WI38 (cell line): ENCODE results near the gene LAMA4.
A peak's percentile ranks its signal among the peaks of the same experiment; 100 is the strongest.

Experiments used
- H3K4me3 ChIP-seq: 2 replicates; pipeline ENCODE4 v1.5.1; 2011; ENCODE audit warnings: low read depth, mild to moderate bottlenecking, control low read depth, low read length
- CTCF ChIP-seq: IDR thresholded peaks from 2 replicates; pipeline ENCODE4 v1.5.1; 2012; ENCODE audit warnings: low read depth, mild to moderate bottlenecking, control low read depth, low read length

LAMA4 gene

GRCh38 chr6:112178846-112179245 lies 75.5 kb downstream of the LAMA4 start:
- no peak overlapping the region for H3K4me3 ChIP-seq
- no peak for TF ChIP-seq CTCF

GRCh38 chr6:112177092-112177491 lies 77.3 kb downstream of the LAMA4 start:
- no peak overlapping the region for H3K4me3 ChIP-seq
- no peak for TF ChIP-seq CTCF

GRCh38 chr6:112176175-112176574 lies 78.2 kb downstream of the LAMA4 start:
- H3K4me3 ChIP-seq = no peak overlapping the region
- TF ChIP-seq CTCF = no peak

GRCh38 chr6:112173221-112173804 lies 81.1 kb downstream of the LAMA4 start:
- no peak overlapping the region for H3K4me3 ChIP-seq
- TF ChIP-seq CTCF = no peak

DNA sequence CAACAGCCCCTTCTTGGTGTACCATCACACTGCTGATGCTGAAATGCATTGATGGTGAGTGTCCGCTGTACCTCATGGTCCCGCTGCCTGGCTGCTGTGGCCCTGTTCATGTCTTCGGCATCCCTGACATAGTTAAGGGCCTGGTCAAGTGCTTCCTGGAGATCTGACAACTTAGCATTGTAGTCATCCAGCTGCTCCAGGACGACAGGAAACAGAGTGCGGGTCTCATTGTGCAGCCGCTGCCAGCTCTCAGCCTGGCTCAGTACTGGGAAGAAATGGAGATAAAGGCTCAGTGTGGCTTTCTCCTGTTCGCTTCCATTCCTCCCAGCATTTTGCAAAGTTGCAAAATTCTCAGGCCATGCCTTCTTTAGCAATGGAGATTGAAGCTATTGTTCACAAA lies 81.8 kb downstream of the LAMA4 start:
- H3K4me3 ChIP-seq = no peak overlapping the region
- no peak for TF ChIP-seq CTCF

DNA sequence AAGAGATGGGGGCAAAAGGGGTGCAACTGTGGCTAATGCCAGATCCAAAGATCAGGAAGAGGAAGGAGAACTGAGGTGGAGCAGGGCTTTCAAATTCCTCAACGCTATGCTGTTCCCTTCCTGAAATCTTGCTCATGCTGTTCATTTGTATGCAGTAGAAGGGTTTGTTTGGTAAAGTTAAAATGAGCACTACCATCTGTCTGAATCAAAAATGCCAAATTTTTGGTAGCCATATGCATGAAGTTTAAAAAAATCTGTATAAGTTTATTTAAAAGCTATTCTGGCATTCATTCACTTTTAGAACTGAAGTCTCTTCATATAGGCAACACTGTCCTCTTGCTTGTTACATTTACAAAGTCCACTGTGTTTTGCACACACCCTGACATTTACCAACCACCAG lies 84.8 kb downstream of the LAMA4 start:
- no peak for TF ChIP-seq CTCF
- no peak overlapping the region for H3K4me3 ChIP-seq

DNA sequence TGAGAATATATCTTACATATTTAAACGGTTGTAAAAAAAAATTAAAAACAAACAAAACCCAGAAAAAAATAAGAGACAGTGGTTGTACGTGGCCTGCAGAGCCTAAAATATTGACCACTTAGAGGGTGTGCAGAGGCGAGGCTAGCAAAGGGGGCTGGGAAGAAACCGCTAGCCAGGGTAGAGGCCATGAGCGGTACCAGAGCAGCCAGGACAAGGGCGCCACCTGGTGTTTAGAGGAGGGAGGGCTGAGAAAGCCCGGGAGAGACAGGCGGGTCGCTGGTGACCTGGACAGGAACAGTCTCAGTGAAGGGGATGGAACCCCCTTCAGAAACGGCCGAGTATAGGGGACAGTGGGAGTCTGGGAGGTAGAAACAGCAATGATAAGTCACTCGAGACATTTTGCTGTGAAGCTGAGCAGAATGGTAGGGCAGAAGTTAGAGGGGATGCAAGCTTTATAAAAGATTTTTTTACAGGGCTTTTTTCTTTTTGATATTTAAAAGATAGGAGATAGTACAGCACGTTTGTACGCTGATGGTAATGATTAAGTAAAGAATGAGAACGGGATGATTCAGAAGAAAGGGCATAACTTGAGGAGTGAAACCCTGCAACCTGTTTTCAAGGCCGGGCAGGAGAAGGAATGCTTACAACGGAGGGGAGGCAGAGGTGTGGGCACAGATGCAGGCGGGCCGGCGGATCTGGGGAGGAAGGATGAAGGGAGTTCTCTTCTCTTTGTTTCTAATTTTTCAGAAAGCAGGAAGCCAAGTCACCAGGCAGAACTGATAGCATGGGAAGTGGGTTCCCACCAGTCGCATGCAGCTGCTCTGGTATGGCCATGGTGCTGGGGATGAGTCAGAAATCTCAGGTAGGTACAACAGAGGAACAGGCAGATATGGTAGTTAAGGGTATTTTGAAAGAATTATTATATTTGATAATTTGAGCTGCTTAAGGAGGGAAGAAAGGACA lies 90.8 kb downstream of the LAMA4 start:
- TF ChIP-seq CTCF = peak; percentile 95
- H3K4me3 ChIP-seq = no peak overlapping the region
